ENCODE measurements around the gene OSBPL5. TPM values are rescaled to one million over a fixed set of nuclear protein-coding genes. Genes with fewer than 3 reads are reported as not detected.

OSBPL5 gene
- total and polyA plus RNA-seq, 2 donors (not counting 1 experiment from before 2014, with no cell fraction given) = 12.4 to 49.0 TPM

DNA sequence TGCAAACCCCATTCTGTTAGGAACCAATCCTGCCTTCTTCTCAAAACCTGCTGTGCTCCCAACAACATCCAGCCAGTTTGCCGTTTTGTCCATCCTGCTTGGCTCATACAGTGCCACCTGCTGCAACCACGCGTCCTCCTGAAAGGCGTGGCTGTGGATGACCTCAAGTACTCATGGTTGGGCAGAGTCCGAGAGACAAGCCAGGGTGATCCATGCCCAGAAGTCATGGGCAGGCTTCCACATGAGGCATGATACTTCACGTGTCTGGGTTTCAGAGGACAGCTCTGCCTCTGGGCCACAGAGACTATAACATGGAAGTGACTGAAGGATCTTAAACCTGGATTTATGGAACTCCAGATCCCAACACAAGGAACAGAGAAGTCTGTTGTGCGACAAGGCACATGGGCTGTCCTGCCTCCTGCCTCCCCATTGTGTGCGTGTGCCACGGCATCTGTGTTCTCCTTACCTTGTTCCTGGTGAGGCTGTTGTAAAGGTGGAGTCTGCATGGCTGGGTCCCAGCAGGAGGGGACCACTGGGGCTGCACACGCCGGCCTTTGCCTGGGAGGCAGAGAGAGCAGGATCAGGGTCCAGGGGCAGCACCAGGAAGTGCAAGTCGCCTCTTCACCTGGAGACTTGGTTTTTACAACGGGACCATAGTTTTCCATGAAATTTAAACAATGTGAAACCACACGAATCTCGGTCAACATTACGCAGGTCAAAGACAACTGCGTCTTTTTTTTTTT, 123.2 kb downstream of the OSBPL5 start:
- peaks cover 51% of the 10 kb centered on the region for H3K79me2 ChIP-seq (ENCODE audit: control insufficient read depth, insufficient read depth, low read length)
- no peak overlapping the region for H3K27ac ChIP-seq (ENCODE audit: insufficient read depth, low read length)

DNA sequence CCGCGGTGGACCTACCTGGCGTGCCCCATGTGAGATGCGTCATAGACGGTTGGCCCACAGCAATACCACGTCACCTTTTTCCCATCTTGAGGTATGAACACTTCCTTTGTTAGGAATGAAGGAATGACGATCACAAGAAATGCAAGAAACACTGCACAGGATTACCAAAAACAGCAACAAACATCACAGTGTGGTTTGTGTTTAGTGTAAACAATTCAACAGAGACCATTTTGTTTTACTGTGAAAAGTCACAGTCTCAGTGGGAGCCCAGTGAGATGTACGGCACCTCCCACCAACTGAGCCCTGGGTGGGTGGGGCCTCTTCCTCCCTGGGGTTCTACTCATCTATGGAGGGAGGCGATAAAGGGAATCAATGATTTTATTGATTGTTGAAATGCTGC, 124.2 kb downstream of the OSBPL5 start:
- Histone ChIP-seq H3K4me1 (ENCODE audit: control insufficient read depth, extremely low read depth, insufficient read depth, low read length) (peaks cover 10% of the 10 kb centered on the region), H3K79me2 (ENCODE audit: control insufficient read depth, insufficient read depth, low read length) (peaks cover 41% of the 10 kb centered on the region)
- DNase-seq (ENCODE audit: low read depth in 2 of 2) = no peak

More for the DNA sequence above, 123.2 kb downstream of the OSBPL5 start:
- Histone ChIP-seq H4K20me1 (ENCODE audit: control insufficient read depth, extremely low read depth, insufficient read depth, low read length) (no peaks in the 10 kb centered on the region), H3K9ac (ENCODE audit: insufficient read depth, low read length) (no peak overlapping the region), H3K9me3 (ENCODE audit: control insufficient read depth, insufficient read depth, low read depth, low read length) (no peaks in the 10 kb centered on the region), H2AFZ (ENCODE audit: low read length) (no peak overlapping the region), H3K36me3 (ENCODE audit: control insufficient read depth, insufficient read depth, low read length) (peaks cover 37% of the 10 kb centered on the region), H3K4me2 (ENCODE audit: extremely low read depth, insufficient read depth, low read length) (no peak overlapping the region), H3K27me3 (ENCODE audit: control insufficient read depth, insufficient read depth, low read length) (no peaks in the 10 kb centered on the region), H3K4me3 (replicated peaks in 1 of 4; ENCODE audit: control extremely low read depth in 1 of 4, insufficient read depth in 1 of 4, low read depth in 3 of 4, low read length in 4 of 4) (no peak overlapping the region), H3K4me1 (ENCODE audit: control insufficient read depth, extremely low read depth, insufficient read depth, low read length) (peaks cover 10% of the 10 kb centered on the region)
- DNase-seq (ENCODE audit: low read depth in 2 of 2) = no peak
- TF ChIP-seq EZH2 (IDR thresholded peaks at IDR 0.05; ENCODE audit: low read length, missing control alignments) = no peak
- TF ChIP-seq, protein P1, sequence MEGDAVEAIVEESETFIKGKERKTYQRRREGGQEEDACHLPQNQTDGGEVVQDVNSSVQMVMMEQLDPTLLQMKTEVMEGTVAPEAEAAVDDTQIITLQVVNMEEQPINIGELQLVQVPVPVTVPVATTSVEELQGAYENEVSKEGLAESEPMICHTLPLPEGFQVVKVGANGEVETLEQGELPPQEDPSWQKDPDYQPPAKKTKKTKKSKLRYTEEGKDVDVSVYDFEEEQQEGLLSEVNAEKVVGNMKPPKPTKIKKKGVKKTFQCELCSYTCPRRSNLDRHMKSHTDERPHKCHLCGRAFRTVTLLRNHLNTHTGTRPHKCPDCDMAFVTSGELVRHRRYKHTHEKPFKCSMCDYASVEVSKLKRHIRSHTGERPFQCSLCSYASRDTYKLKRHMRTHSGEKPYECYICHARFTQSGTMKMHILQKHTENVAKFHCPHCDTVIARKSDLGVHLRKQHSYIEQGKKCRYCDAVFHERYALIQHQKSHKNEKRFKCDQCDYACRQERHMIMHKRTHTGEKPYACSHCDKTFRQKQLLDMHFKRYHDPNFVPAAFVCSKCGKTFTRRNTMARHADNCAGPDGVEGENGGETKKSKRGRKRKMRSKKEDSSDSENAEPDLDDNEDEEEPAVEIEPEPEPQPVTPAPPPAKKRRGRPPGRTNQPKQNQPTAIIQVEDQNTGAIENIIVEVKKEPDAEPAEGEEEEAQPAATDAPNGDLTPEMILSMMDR (conservative IDR thresholded peaks at IDR 0.05 in 1 of 2, IDR thresholded peaks at IDR 0.05 in 1 of 2; ENCODE audit: low read depth in 1 of 2, low read length in 2 of 2) = no peak

DNA sequence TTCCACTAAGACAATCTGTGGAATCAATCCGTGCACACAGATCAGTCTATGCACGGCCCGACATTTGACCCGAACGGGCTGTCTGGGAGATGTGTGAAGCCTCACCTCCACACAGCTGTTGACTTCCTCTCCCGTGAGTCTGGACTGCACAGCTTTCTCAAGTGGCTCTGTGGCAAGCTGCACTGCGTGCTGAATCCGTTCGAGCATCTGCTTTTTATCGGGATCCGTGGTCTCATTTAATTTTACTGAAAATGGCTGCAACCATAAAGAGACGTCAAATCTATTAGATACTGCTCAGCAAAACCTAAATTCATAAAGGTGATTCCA, 127.2 kb downstream of the OSBPL5 start:
- no peak overlapping the region for H3K27ac ChIP-seq (ENCODE audit: insufficient read depth, low read length)
- H3K9me3 ChIP-seq (ENCODE audit: control insufficient read depth, insufficient read depth, low read depth, low read length) = no peaks in the 10 kb centered on the region
- DNase-seq (ENCODE audit: low read depth in 2 of 2) = no peak
- TF ChIP-seq EZH2 (IDR thresholded peaks at IDR 0.05; ENCODE audit: low read length, missing control alignments) = no peak
- TF ChIP-seq, protein P1 (conservative IDR thresholded peaks at IDR 0.05 in 1 of 2, IDR thresholded peaks at IDR 0.05 in 1 of 2; ENCODE audit: low read depth in 1 of 2, low read length in 2 of 2) = no peak
- H3K36me3 ChIP-seq (ENCODE audit: control insufficient read depth, insufficient read depth, low read length) = peaks cover 30% of the 10 kb centered on the region
- H3K9ac ChIP-seq (ENCODE audit: insufficient read depth, low read length) = no peak overlapping the region
- peaks cover under 1% of the 10 kb centered on the region for H3K4me1 ChIP-seq (ENCODE audit: control insufficient read depth, extremely low read depth, insufficient read depth, low read length)
- no peak overlapping the region for H3K4me3 ChIP-seq (replicated peaks in 1 of 4; ENCODE audit: control extremely low read depth in 1 of 4, insufficient read depth in 1 of 4, low read depth in 3 of 4, low read length in 4 of 4)
- H4K20me1 ChIP-seq (ENCODE audit: control insufficient read depth, extremely low read depth, insufficient read depth, low read length) = no peaks in the 10 kb centered on the region
- no peaks in the 10 kb centered on the region for H3K27me3 ChIP-seq (ENCODE audit: control insufficient read depth, insufficient read depth, low read length)
- peaks cover 16% of the 10 kb centered on the region for H3K79me2 ChIP-seq (ENCODE audit: control insufficient read depth, insufficient read depth, low read length)
- H3K4me2 ChIP-seq (ENCODE audit: extremely low read depth, insufficient read depth, low read length) = no peak overlapping the region
- no peak overlapping the region for H2AFZ ChIP-seq (ENCODE audit: low read length)

More for the DNA sequence above, 124.2 kb downstream of the OSBPL5 start:
- Histone ChIP-seq H3K9ac (ENCODE audit: insufficient read depth, low read length) (no peak overlapping the region), H4K20me1 (ENCODE audit: control insufficient read depth, extremely low read depth, insufficient read depth, low read length) (no peaks in the 10 kb centered on the region), H3K4me2 (ENCODE audit: extremely low read depth, insufficient read depth, low read length) (no peak overlapping the region), H3K27ac (ENCODE audit: insufficient read depth, low read length) (no peak overlapping the region), H2AFZ (ENCODE audit: low read length) (no peak overlapping the region), H3K4me3 (replicated peaks in 1 of 4; ENCODE audit: control extremely low read depth in 1 of 4, insufficient read depth in 1 of 4, low read depth in 3 of 4, low read length in 4 of 4) (no peak overlapping the region), H3K27me3 (ENCODE audit: control insufficient read depth, insufficient read depth, low read length) (no peaks in the 10 kb centered on the region), H3K36me3 (ENCODE audit: control insufficient read depth, insufficient read depth, low read length) (peaks cover 34% of the 10 kb centered on the region), H3K9me3 (ENCODE audit: control insufficient read depth, insufficient read depth, low read depth, low read length) (no peaks in the 10 kb centered on the region)
- TF ChIP-seq, protein P1 (conservative IDR thresholded peaks at IDR 0.05 in 1 of 2, IDR thresholded peaks at IDR 0.05 in 1 of 2; ENCODE audit: low read depth in 1 of 2, low read length in 2 of 2) = no peak
- TF ChIP-seq EZH2 (IDR thresholded peaks at IDR 0.05; ENCODE audit: low read length, missing control alignments) = no peak

Other genes starting within 250 kb of the OSBPL5 start
- 4.1 and 6.8 TPM in 2 replicates for gene PHLDA2, start 235.9 kb downstream of the OSBPL5 start, total RNA-seq
- 16.2 and 20.5 TPM in 2 replicates for gene PHLDA2, start 235.9 kb downstream of the OSBPL5 start, polyA plus RNA-seq
- gene NAP1L4, start 173.0 kb downstream of the OSBPL5 start, total RNA-seq = 104 and 113 TPM in 2 replicates
- 79.5 and 95.9 TPM in 2 replicates for gene NAP1L4, start 173.0 kb downstream of the OSBPL5 start, polyA plus RNA-seq
- gene CARS1, start 107.9 kb downstream of the OSBPL5 start, total RNA-seq = 102 and 149 TPM in 2 replicates
- gene CARS1, start 107.9 kb downstream of the OSBPL5 start, polyA plus RNA-seq = 64.5 and 67.5 TPM in 2 replicates
- not detected in 2 replicates for gene MRGPRG, start 53.5 kb upstream of the OSBPL5 start, total RNA-seq
- gene MRGPRG, start 53.5 kb upstream of the OSBPL5 start, polyA plus RNA-seq = not detected in 2 replicates
- under 0.01 and 0.17 TPM in 2 replicates for gene MRGPRE, start 67.1 kb upstream of the OSBPL5 start, total RNA-seq
- gene MRGPRE, start 67.1 kb upstream of the OSBPL5 start, polyA plus RNA-seq = not detected in 2 replicates
- 15.7 and 16.8 TPM in 2 replicates for gene ZNF195, start 213.8 kb upstream of the OSBPL5 start, total RNA-seq
- gene ZNF195, start 213.8 kb upstream of the OSBPL5 start, polyA plus RNA-seq = 11.3 and 16.5 TPM in 2 replicates